ENCODE results near the gene CCL25.

The CCL25 gene

GRCh38 chr19:8085598-8086408 is 33.2 kb downstream of the CCL25 start:
- in situ Hi-C loops (cut with HindIII; ENCODE audit: low sequenced_read_pairs) = no loop called here
- no peak overlapping the region for H3K4me3 ChIP-seq (ENCODE audit: low read depth, low read length)
- no peak for DNase-seq (ENCODE audit: low read depth)
- TF ChIP-seq, protein P1, sequence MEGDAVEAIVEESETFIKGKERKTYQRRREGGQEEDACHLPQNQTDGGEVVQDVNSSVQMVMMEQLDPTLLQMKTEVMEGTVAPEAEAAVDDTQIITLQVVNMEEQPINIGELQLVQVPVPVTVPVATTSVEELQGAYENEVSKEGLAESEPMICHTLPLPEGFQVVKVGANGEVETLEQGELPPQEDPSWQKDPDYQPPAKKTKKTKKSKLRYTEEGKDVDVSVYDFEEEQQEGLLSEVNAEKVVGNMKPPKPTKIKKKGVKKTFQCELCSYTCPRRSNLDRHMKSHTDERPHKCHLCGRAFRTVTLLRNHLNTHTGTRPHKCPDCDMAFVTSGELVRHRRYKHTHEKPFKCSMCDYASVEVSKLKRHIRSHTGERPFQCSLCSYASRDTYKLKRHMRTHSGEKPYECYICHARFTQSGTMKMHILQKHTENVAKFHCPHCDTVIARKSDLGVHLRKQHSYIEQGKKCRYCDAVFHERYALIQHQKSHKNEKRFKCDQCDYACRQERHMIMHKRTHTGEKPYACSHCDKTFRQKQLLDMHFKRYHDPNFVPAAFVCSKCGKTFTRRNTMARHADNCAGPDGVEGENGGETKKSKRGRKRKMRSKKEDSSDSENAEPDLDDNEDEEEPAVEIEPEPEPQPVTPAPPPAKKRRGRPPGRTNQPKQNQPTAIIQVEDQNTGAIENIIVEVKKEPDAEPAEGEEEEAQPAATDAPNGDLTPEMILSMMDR (IDR thresholded peaks at IDR 0.05; ENCODE audit: low read depth, low read length, missing control alignments) = no peak

- in situ Hi-C loops (cut with HindIII; ENCODE audit: low sequenced_read_pairs) = no loop called here
- DNase-seq (ENCODE audit: low read depth) = no peak
- H3K4me3 ChIP-seq (ENCODE audit: low read depth, low read length) = no peak overlapping the region
- TF ChIP-seq, protein P1 (IDR thresholded peaks at IDR 0.05; ENCODE audit: low read depth, low read length, missing control alignments) = no peak
Measured at GRCh38 chr19:8086849-8087248, 34.3 kb downstream of the CCL25 start.

DNA sequence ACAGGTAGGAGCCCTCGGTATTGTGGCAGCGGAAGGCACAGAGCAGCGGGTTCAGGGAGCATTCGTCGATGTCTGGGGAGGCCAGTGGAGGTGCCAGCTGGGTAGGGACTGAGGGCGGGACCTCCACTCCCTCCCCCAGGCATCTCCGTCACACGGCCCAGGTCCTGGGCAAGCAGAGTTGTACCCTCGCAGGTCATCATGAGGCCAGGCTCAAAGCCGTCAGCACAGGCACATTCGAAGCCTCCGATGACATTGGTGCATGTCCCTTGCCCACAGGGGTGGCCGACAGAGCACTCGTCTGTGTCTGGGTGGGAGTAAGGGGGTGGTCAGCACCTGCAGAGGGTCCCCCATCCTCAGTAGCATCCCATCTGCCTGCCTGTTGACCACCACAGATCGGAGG is 35.3 kb downstream of the CCL25 start:
- in situ Hi-C loops (cut with HindIII; ENCODE audit: low sequenced_read_pairs) = no loop called here
- TF ChIP-seq, protein P1 (IDR thresholded peaks at IDR 0.05; ENCODE audit: low read depth, low read length, missing control alignments) = no peak
- H3K4me3 ChIP-seq (ENCODE audit: low read depth, low read length) = no peak overlapping the region
- DNase-seq (ENCODE audit: low read depth) = no peak

DNA sequence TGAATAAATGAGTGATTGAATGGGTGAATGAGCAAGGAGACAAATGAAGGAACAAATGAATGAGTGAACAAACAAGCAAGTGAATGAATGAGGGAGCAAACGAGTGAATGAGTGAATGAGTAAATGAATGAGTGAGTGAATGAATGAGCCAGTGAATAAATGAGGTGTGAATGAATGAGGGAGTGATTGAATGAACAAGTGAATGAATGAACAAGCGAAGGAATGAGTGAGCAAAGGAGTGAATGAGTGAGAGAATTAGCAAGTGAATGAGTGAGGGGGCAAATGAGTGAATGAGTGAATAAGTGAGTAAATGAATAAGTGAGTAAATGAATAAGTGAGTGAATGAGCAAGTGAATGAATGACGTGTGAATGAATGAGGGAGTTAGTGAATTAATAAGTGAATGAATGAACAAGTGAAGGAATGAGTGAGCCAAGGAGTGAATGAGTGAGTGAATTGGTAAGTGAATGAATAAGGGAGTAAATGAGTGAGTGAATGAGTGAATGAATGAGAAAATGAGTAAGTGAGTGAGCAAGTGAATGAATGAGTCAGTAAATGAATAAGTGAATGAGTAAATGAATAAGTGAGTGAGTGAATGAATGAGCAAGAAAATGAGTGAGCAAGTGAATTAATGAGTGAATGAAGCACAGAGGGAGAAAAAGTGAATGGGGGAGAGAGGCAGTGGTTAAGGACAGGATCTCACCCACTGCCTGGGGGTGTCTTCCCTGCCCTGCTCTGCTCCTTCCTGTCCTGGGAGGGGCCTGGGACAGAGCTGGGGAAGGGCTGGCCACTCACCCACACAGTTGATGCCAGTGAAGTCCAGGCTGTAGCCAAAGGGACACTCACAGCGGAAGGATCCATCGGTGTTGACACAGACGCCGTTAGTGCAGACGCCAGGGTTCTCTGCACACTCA is 36.4 kb downstream of the CCL25 start:
- H3K4me3 ChIP-seq (ENCODE audit: low read depth, low read length) = no peak overlapping the region
- in situ Hi-C loops (cut with HindIII; ENCODE audit: low sequenced_read_pairs) = no loop called here
- TF ChIP-seq, protein P1 (IDR thresholded peaks at IDR 0.05; ENCODE audit: low read depth, low read length, missing control alignments) = no peak
- DNase-seq (ENCODE audit: low read depth) = no peak

GRCh38 chr19:8089664-8090601 is 37.4 kb downstream of the CCL25 start:
- TF ChIP-seq, protein P1 (IDR thresholded peaks at IDR 0.05; ENCODE audit: low read depth, low read length, missing control alignments) = no peak
- DNase-seq (ENCODE audit: low read depth) = no peak
- no peak overlapping the region for H3K4me3 ChIP-seq (ENCODE audit: low read depth, low read length)
- in situ Hi-C loops (cut with HindIII; ENCODE audit: low sequenced_read_pairs) = no loop called here

DNA sequence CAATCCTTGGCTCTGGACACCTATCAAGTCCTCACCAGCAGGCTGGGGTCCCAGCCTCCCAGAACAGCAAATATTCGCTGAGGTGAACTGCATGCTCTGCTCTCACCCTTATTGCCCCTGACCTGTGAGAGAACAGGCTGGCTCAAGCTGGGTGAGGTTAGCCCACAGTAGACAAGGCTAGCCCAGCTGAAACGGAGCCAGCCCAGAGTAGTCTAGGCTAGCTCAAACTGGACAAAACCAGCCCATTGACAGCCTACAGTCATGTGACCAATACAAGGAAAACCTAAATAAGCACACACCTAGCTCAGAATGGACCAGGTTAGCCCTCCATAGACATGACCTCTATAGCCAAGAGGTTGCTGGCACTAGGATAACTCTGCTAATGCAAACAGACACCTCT is 38.4 kb downstream of the CCL25 start:
- in situ Hi-C loops (cut with HindIII; ENCODE audit: low sequenced_read_pairs) = no loop called here
- H3K4me3 ChIP-seq (ENCODE audit: low read depth, low read length) = no peak overlapping the region
- no peak for DNase-seq (ENCODE audit: low read depth)
- TF ChIP-seq, protein P1 (IDR thresholded peaks at IDR 0.05; ENCODE audit: low read depth, low read length, missing control alignments) = no peak

All from astrocyte of the cerebellum (primary cell).